GM23248 (cell line): ENCODE data around the gene ERO1A.

Source experiments
- EZH2 ChIP-seq: fragments of 200-600 bp; sonication (generic); IDR thresholded peaks from 2 replicates; pipeline ENCODE4 v1.6.1; 2018; ENCODE audit warnings: antibody characterized with exemption, mild to moderate bottlenecking; ENCODE audit not compliant: insufficient read depth, poor library complexity, severe bottlenecking
- EZH2phosphoT487 ChIP-seq: fragments of 200-600 bp; sonication (generic); IDR thresholded peaks from 2 replicates; pipeline ENCODE4 v1.6.1; 2018; ENCODE audit warnings: antibody characterized with exemption, moderate library complexity, mild to moderate bottlenecking, low read depth; ENCODE audit not compliant: insufficient read depth

DNA sequence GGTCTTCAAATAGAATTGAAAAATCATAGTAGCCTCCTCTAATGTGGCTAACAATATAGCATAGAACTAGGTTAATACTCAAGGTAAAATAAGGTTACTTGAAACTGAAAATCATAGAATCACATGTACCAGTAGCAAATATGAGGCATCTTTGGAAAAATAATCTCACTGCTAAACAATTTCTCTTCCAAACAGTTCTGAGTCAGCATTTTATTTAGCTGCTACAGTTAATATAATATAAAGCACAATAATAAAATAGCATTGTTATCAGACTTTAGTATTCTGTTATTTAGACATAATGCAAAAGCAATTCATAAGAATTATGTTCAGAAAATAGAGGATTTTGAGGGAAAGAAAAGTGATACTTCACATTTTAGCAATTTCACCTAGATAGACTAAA, 35.0 kb downstream of the ERO1A start:
- TF ChIP-seq EZH2 (no peak), EZH2phosphoT487 (no peak)
